HG03520 (cell line): ENCODE results near the gene SEBOX.

Source experiments
- ATAC-seq: cut with Tn5 transposase; IDR thresholded peaks from one replicate; pipeline ENCODE4 v1.9.1; 2021; ENCODE audit warnings: mild to moderate bottlenecking, moderate library complexity; ENCODE audit not compliant: unreplicated experiment

The SEBOX gene

GRCh38 chr17:28394337-28395116 lies 29.5 kb upstream of the SEBOX start:
- no peak for ATAC-seq

GRCh38 chr17:28392491-28392890 lies 27.5 kb upstream of the SEBOX start:
- ATAC-seq: no peak

GRCh38 chr17:28391401-28391800 lies 26.4 kb upstream of the SEBOX start:
- ATAC-seq: no peak

GRCh38 chr17:28390984-28391383 lies 26.0 kb upstream of the SEBOX start:
- no peak for ATAC-seq

- no peak for ATAC-seq
Observed at GRCh38 chr17:28390563-28390962, 25.6 kb upstream of the SEBOX start.

- ATAC-seq: no peak
Observed at GRCh38 chr17:28390141-28390540, 25.1 kb upstream of the SEBOX start.

GRCh38 chr17:28388106-28388505 lies 23.1 kb upstream of the SEBOX start:
- ATAC-seq: no peak

- ATAC-seq: no peak
Observed at GRCh38 chr17:28386391-28386790, 21.4 kb upstream of the SEBOX start.

GRCh38 chr17:28385406-28385805 lies 20.4 kb upstream of the SEBOX start:
- ATAC-seq: no peak

GRCh38 chr17:28385037-28385400 lies 20.0 kb upstream of the SEBOX start:
- ATAC-seq: no peak

- peak; percentile 51 for ATAC-seq
Observed at GRCh38 chr17:28384281-28385036, 19.5 kb upstream of the SEBOX start.

GRCh38 chr17:28381141-28381825 lies 16.3 kb upstream of the SEBOX start:
- no peak for ATAC-seq

GRCh38 chr17:28379814-28380801 lies 15.1 kb upstream of the SEBOX start:
- ATAC-seq: no peak

- ATAC-seq: no peak
Observed at GRCh38 chr17:28372945-28373274, 7.9 kb upstream of the SEBOX start.

- ATAC-seq: no peak
Observed at GRCh38 chr17:28372203-28372944, 7.4 kb upstream of the SEBOX start.

- ATAC-seq: peak; percentile 75
Observed at GRCh38 chr17:28371245-28372202, 6.5 kb upstream of the SEBOX start, which contains the start of gene SARM1. TSS of gene SARM1 (plus strand) at chr17:28371694. CDS start at chr17:28372033, 339 bp downstream.

- no peak for ATAC-seq
Observed at GRCh38 chr17:28370744-28371103, 5.7 kb upstream of the SEBOX start.

GRCh38 chr17:28370035-28370743 lies 5.2 kb upstream of the SEBOX start, which contains the start of gene VTN:
TSS of gene VTN (minus strand) at chr17:28370307. CDS start at chr17:28370203, 104 bp downstream.
- ATAC-seq: no peak
